ENCODE results near the gene RFC2.

The RFC2 gene

DNA sequence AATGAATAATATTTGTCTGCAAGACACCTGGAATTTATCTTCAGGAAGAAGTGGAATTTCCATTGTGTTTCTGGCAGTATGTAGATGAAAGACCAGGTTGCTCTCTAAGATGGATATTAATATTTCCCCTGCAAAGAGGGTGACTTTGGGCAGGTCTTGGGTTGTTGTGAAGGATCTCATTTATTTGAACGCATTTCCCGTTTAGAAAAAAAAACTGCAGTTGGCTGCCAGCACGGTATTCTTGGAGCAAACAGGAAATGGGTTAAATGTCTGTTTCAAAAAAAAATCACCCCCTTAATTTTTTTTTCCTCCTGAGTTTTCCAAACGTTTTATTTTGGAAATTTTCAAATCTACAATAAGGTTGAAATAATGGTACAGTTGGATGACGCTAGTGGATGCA lies 68.6 kb downstream of the RFC2 start:
- ChIA-PET POLR2A (no interaction called here), CTCF (interaction anchor here (1.3 to 5.5 kb wide), 3 partner anchors 17 to 116 kb away, joined by 3 to 34 read pairs (median 3); no protein-coding TSS in a partner anchor)
- no peak for DNase-seq (ENCODE audit: extremely low spot score)
- TF ChIP-seq, protein P1, sequence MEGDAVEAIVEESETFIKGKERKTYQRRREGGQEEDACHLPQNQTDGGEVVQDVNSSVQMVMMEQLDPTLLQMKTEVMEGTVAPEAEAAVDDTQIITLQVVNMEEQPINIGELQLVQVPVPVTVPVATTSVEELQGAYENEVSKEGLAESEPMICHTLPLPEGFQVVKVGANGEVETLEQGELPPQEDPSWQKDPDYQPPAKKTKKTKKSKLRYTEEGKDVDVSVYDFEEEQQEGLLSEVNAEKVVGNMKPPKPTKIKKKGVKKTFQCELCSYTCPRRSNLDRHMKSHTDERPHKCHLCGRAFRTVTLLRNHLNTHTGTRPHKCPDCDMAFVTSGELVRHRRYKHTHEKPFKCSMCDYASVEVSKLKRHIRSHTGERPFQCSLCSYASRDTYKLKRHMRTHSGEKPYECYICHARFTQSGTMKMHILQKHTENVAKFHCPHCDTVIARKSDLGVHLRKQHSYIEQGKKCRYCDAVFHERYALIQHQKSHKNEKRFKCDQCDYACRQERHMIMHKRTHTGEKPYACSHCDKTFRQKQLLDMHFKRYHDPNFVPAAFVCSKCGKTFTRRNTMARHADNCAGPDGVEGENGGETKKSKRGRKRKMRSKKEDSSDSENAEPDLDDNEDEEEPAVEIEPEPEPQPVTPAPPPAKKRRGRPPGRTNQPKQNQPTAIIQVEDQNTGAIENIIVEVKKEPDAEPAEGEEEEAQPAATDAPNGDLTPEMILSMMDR (IDR thresholded peaks at IDR 0.05; ENCODE audit: control extremely low read depth, extremely low read depth, low read depth, missing control alignments): no peak

DNA sequence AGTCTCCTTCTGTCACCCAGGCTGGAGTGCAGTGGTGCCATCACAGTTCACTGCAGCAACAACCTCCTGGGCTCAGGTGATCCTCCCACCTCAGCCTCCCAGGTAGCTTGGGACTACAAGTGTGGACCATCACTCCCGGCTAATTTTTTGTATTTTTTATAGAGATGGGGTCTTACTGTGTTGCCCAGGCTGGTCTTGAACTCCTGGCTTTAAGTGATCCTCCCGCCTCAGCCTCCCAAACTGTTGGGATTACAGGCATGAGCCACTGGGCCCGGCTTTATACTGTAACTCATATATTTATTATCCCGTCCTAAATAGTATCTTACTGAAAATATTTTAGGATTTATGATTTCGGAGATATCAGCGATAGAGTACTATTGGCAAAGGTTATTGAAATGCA lies 69.2 kb downstream of the RFC2 start:
- ChIA-PET POLR2A (interaction anchor here (0.6 to 2.0 kb wide), 2 partner anchors 11 to 35 kb away, joined by 3 to 7 read pairs; partner anchors contain the start of gene EIF4H), CTCF (interaction anchor here (0.7 to 5.5 kb wide), 4 partner anchors 22 to 146 kb away, joined by 3 to 34 read pairs (median 4); no protein-coding TSS in a partner anchor)
- DNase-seq (ENCODE audit: extremely low spot score): no peak
- TF ChIP-seq, protein P1 (IDR thresholded peaks at IDR 0.05; ENCODE audit: control extremely low read depth, extremely low read depth, low read depth, missing control alignments): no peak

DNA sequence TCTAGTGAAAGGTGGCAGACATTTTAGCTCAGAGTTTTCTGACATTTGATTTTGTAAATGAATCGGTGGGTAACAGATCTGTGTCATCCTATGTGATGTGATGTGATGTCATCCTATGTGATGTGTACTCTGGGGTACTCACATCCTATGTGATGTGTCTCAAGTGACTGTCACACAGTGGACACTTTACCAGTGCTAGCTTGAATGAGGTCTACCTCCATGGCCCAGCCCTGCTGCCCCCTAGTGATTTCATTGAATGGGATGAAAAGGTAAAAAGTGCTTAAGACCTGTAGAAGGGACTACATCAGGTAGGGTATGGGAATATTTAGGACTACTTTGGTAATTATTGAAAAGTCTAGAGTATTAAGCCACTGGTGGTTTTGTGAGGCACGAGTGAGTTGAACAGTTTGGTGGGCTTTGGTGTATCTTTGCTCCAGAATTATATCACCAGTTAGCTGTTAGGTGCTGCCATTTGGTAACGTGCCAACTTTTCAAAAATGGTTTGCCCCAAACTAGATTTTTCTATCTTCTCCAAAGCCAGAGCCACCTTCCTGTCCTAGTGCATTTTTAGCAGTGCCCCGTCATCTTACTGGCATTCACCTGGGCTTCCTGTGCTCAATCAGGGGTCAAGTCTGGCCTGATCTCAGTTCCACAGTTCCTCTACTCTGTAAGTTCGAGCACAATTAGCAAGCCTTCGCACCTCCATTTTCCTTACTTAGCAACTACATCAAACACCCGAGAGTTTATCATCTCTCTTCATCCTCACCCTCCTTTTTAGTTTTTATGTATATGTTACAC lies 70.3 kb downstream of the RFC2 start:
- ChIA-PET POLR2A (interaction anchor here (0.5 to 2.3 kb wide), 5 partner anchors 10 to 301 kb away, joined by 4 to 7 read pairs (median 5); partner anchors contain the start of gene EIF4H), CTCF (interaction anchor here (0.6 to 5.5 kb wide), 12 partner anchors 10 to 217 kb away, joined by 3 to 34 read pairs (median 4); partner anchors contain the start of genes EIF4H and LIMK1)
- no peak for DNase-seq (ENCODE audit: extremely low spot score)
- TF ChIP-seq, protein P1 (IDR thresholded peaks at IDR 0.05; ENCODE audit: control extremely low read depth, extremely low read depth, low read depth, missing control alignments): peak; percentile 42

DNA sequence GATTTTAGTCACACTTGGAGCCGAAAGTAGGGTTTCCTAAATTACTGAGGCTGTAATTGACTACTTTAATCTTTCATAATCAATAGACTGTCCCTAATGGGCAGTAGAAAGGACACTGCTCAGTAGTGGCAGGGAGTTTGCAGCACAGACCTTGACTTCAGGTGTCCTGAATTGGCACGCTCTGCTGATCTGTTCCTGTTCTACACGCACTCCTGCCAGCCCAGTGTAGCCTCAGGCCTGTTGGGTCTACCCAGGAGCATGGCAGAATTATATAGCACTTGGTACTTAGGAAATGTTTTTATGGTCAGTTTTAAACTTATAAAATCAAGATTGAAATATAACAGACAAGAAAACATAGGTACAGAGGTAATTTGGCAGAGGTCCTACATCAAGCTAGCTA lies 71.1 kb downstream of the RFC2 start:
- ChIA-PET CTCF (interaction anchor here (0.6 to 5.5 kb wide), 10 partner anchors 9 to 217 kb away, joined by 3 to 34 read pairs (median 4); partner anchors contain the start of genes EIF4H and LIMK1), POLR2A (interaction anchor here (1.5 to 2.3 kb wide), 3 partner anchors 9 to 17 kb away, joined by 3 to 7 read pairs (median 7); partner anchors contain the start of gene EIF4H)
- TF ChIP-seq, protein P1 (IDR thresholded peaks at IDR 0.05; ENCODE audit: control extremely low read depth, extremely low read depth, low read depth, missing control alignments): no peak
- no peak for DNase-seq (ENCODE audit: extremely low spot score)

DNA sequence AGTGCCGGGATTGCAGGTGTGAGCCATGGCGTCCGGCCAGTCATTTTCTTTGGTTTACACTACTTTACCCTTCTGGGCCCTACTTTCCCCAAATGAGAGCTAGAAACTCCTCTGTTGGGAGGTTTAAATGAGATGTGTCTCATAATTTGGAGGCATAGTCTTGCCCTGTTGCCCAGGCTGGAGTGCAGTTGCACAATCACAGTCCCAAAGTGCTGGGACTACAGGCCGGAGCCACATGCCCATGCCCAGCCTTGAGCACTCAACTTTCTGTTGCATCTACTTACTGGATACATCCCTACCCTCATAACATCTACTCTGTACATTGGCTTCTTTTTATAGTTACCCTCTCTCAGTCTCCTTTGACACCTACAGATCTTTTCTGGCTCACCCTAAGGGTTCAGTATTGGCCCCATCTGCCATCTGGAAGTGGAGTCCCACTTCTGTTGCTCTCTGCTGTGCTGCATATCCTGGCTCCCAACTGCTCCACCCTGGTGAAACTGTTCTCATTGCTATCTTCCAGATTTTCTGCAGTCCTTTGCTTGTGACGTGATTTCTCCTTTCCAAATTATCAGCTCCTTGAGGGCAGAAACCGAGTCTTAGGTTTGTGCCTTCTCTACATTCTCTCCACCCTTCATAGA lies 71.6 kb downstream of the RFC2 start:
- ChIA-PET POLR2A (interaction anchor here (1.5 to 2.3 kb wide), 2 partner anchors 11 to 18 kb away, joined by 3 to 7 read pairs; no protein-coding TSS in a partner anchor), CTCF (interaction anchor here (0.7 to 5.5 kb wide), 7 partner anchors 9 to 218 kb away, joined by 3 to 34 read pairs (median 4); no protein-coding TSS in a partner anchor)
- TF ChIP-seq, protein P1 (IDR thresholded peaks at IDR 0.05; ENCODE audit: control extremely low read depth, extremely low read depth, low read depth, missing control alignments): no peak
- DNase-seq (ENCODE audit: extremely low spot score): no peak

DNA sequence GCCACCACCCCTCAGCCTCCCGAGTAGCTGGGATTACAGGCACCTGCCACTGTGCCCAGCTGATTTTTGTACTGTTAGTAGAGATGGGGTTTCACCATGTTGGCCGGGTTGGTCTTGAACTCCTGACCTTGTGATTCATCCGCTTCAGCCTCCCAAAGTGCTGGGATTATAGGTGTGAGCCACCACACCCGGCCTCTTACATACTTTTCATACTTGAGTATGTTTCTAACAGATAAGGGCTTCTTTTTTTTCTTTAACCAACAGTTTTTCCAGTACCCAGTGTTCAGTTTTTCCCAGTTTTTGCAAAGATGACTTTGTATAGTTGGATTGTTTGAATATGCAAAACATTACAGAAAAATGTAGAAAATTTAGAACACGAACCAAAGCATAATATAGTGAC lies 72.4 kb downstream of the RFC2 start:
- TF ChIP-seq, protein P1 (IDR thresholded peaks at IDR 0.05; ENCODE audit: control extremely low read depth, extremely low read depth, low read depth, missing control alignments): no peak
- no peak for DNase-seq (ENCODE audit: extremely low spot score)
- POLR2A ChIA-PET: interaction anchor here (1.5 to 2.3 kb wide), 2 partner anchors 12 to 18 kb away, joined by 3 to 7 read pairs; no protein-coding TSS in a partner anchor
- CTCF ChIA-PET: interaction anchor here (0.7 to 5.5 kb wide), 5 partner anchors 9 to 219 kb away, joined by 3 to 34 read pairs (median 12); no protein-coding TSS in a partner anchor
